Stomach (tissue), 9 donors: ENCODE measurements around the gene CEACAM1. TPM values are rescaled to one million over a fixed set of nuclear protein-coding genes. Genes with fewer than 3 reads are reported as not detected.
"Not testable (repeated sequence)": the region's sequence is repeated elsewhere in the genome, so short reads cannot be mapped to it uniquely, and the experiment has no call there.

Source experiments
- DNase-seq, 2 donors: peaks; one replicate each; pipeline versions ENCODE4 v3.0.0 to v3.0.0-alpha.2; 2013 to 2019
- H3K27ac ChIP-seq, 5 donors: fragments of 200-600 bp in 4 of 5; sonication (generic) in 4 of 5; one replicate each; pipeline ENCODE4 v1.5.1; 2013 to 2019; ENCODE audit warnings: mild to moderate bottlenecking in 1 of 5, moderate library complexity in 1 of 5
- H3K27me3 ChIP-seq, 3 donors: fragments of 200-600 bp; sonication (generic); one replicate each; pipeline ENCODE4 v1.5.1; 2017 to 2019; ENCODE audit warnings: mixed run types in 1 of 3
- H3K36me3 ChIP-seq, 4 donors: fragments of 200-600 bp; sonication (generic); 1 replicate in 3 of 4; 2 replicates in 1 of 4; pipeline ENCODE4 v1.5.1; 2016 to 2019
- H3K4me1 ChIP-seq, 4 donors: fragments of 200-600 bp; sonication (generic); one replicate each; pipeline ENCODE4 v1.5.1; 2016 to 2019
- H3K4me3 ChIP-seq, 4 donors: fragments of 200-600 bp; sonication (generic) in 3 of 4; one replicate each; pipeline ENCODE4 v1.5.1; 2016 to 2019; ENCODE audit warnings: mild to moderate bottlenecking in 1 of 4
- H3K9me3 ChIP-seq, 4 donors: fragments of 200-600 bp; sonication (generic); one replicate each; pipeline ENCODE4 v1.5.1; 2016 to 2019
- CTCF ChIP-seq, 7 experiments: fragments of 450-650 bp in 4 of 7; fragments of 200-600 bp in 3 of 7; sonication (generic) in 3 of 7; IDR thresholded peaks; one replicate each; pipeline ENCODE4 v1.5.1; 2016 to 2019; ENCODE audit warnings: antibody characterized with exemption in 7 of 7, control low read depth in 2 of 7, mild to moderate bottlenecking in 1 of 7
- EP300 ChIP-seq: sonication (generic); formaldehyde crosslinking; IDR thresholded peaks from one replicate; pipeline ENCODE4 v1.6.1; 2017; ENCODE audit warnings: antibody characterized with exemption
- POLR2A ChIP-seq, 4 donors: fragments of 450-650 bp; IDR thresholded peaks; one replicate each; pipeline ENCODE4 v1.6.1; 2016; ENCODE audit warnings: antibody characterized with exemption in 4 of 4, control low read depth in 2 of 4, mild to moderate bottlenecking in 1 of 4, moderate library complexity in 1 of 4
- POLR2AphosphoS5 ChIP-seq, 3 donors: sonication (generic); formaldehyde crosslinking; IDR thresholded peaks; one replicate each; pipeline ENCODE4 v1.6.1; 2016; ENCODE audit warnings: antibody characterized with exemption in 3 of 3
- WGBS, 5 donors: extraction: QIAGEN DNeasy Blood & Tissue Kit in 3 of 5; methylation state at CpG; one replicate each; pipeline versions ENCODE4 v1.1.5 to v1.1.7; 2013 to 2018; 5-methylcytosine and 5-hydroxymethylcytosine counted together
- intact Hi-C: fragments of 100-400 bp; cut with DNase I; formaldehyde crosslinking; loops from one replicate; pipeline ENCODE4 v1.15.1; 2023; ENCODE audit warnings: low total_unique reads
- polyA plus RNA-seq, 3 donors: library from polyadenylated mRNA; stranded (reverse); fragments of 200-250 nt; gene quantifications; one replicate each; pipeline ENCODE4 v1.2.3, GENCODE V29; 2013
- total RNA-seq, 5 donors: library from RNA; depleted of rRNA; stranded (reverse); fragments of >200 nt; gene quantifications; one replicate each; pipeline versions ENCODE4 v1.1.0 to v1.2.3, GENCODE V29; 2014 to 2016
- donor health status: healthy with polysubstance abuse.
- donor health status: Bipolar disorder and iron deficiency.
- donor health status: healthy.

Gene CEACAM1
- total and polyA plus RNA-seq, 8 donors: 0.45 to 99.2 (median 4.1) TPM

GRCh38 chr19:42524943-42525342 lies 3.3 kb downstream of the CEACAM1 start:
- Histone ChIP-seq H3K4me3 (peak overlapping the region in 1 of 4 donors; percentile 42), H3K27me3 (no peaks in the 10 kb centered on the region), H3K4me1 (peaks cover 7 to 41% (median 23%) of the 10 kb centered on the region in 4 donors), H3K36me3 (peaks cover 0 to 39% (median 22%) of the 10 kb centered on the region in 4 donors), H3K9me3 (no peaks in the 10 kb centered on the region), H3K27ac (no peak overlapping the region)
- TF ChIP-seq CTCF (IDR thresholded peaks at IDR 0.05) (no peak), EP300 (no peak), POLR2A (IDR thresholded peaks at IDR 0.05) (no peak), POLR2AphosphoS5 (IDR thresholded peaks at IDR 0.05) (no peak)
- intact Hi-C loops: loop anchor here (10.0 kb wide), 1 partner anchor 70 kb away; no protein-coding TSS in a partner anchor
- 85 to 97% (median 87%) methylated on average over 2 of the region's 2 CpGs for WGBS, 5 donors
- no peak for DNase-seq

GRCh38 chr19:42524250-42524649 lies 4.0 kb downstream of the CEACAM1 start:
- Histone ChIP-seq H3K4me3 (peak overlapping the region in 1 of 4 donors; percentile 22), H3K4me1 (peaks cover 7 to 41% (median 23%) of the 10 kb centered on the region in 4 donors), H3K27ac (no peak overlapping the region), H3K36me3 (peaks cover 0 to 46% (median 26%) of the 10 kb centered on the region in 4 donors), H3K27me3 (no peaks in the 10 kb centered on the region), H3K9me3 (no peaks in the 10 kb centered on the region)
- WGBS, 5 donors: 75 to 98% (median 90%) methylated on average over 5 of the region's 5 CpGs
- TF ChIP-seq POLR2A (IDR thresholded peaks at IDR 0.05) (no peak), CTCF (IDR thresholded peaks at IDR 0.05) (no peak), EP300 (no peak), POLR2AphosphoS5 (IDR thresholded peaks at IDR 0.05) (no peak)
- DNase-seq: no peak
- intact Hi-C loops: loop anchor here (10.0 kb wide), 1 partner anchor 69 kb away; no protein-coding TSS in a partner anchor

- Histone ChIP-seq H3K4me1 (peaks cover 0 to 29% (median 9%) of the 10 kb centered on the region in 4 donors), H3K36me3 (peaks cover 0 to 55% (median 34%) of the 10 kb centered on the region in 4 donors)
- H3K27me3 ChIP-seq, H3K27ac ChIP-seq, DNase-seq, H3K4me3 ChIP-seq, H3K9me3 ChIP-seq: not testable (repeated sequence)
- WGBS, 5 donors: 88 to 92% (median 90%) methylated on average over 12 of the region's 12 CpGs
- intact Hi-C loops: loop anchor here (10.0 kb wide), 1 partner anchor 67 kb away; no protein-coding TSS in a partner anchor
Observed at GRCh38 chr19:42522262-42522661, 6.0 kb downstream of the CEACAM1 start.

GRCh38 chr19:42521346-42522030 lies 6.8 kb downstream of the CEACAM1 start:
- Histone ChIP-seq H3K27me3 (no peaks in the 10 kb centered on the region), H3K9me3 (peaks cover 0 to 5% (median 0%) of the 10 kb centered on the region in 4 donors), H3K4me3 (no peak overlapping the region), H3K36me3 (peaks cover 0 to 55% (median 34%) of the 10 kb centered on the region in 4 donors), H3K27ac (no peak overlapping the region), H3K4me1 (peaks cover 0 to 23% (median 7%) of the 10 kb centered on the region in 4 donors)
- 84 to 92% (median 90%) methylated on average over 4 to 6 of the region's 6 CpGs for WGBS, 5 donors
- intact Hi-C loops: loop anchor here (10.0 kb wide), 1 partner anchor 67 kb away; no protein-coding TSS in a partner anchor
- no peak for DNase-seq
- TF ChIP-seq POLR2AphosphoS5 (IDR thresholded peaks at IDR 0.05): no peak
- no peak for TF ChIP-seq CTCF (IDR thresholded peaks at IDR 0.05)
- no peak for TF ChIP-seq EP300
- TF ChIP-seq POLR2A (IDR thresholded peaks at IDR 0.05): no peak

GRCh38 chr19:42519108-42519507 lies 9.2 kb downstream of the CEACAM1 start:
- H3K27ac ChIP-seq: no peak overlapping the region
- no peak overlapping the region for H3K4me3 ChIP-seq
- intact Hi-C loops: no loop called here
- WGBS, 5 donors: 44 to 76% (median 66%) methylated on average over 2 to 3 of the region's 3 CpGs
- H3K36me3 ChIP-seq: peaks cover 0 to 55% (median 37%) of the 10 kb centered on the region in 4 donors
- H3K27me3 ChIP-seq: no peaks in the 10 kb centered on the region
- peaks cover 0 to 2% (median under 1%) of the 10 kb centered on the region in 4 donors for H3K4me1 ChIP-seq
- no peak for DNase-seq
- TF ChIP-seq POLR2A (IDR thresholded peaks at IDR 0.05) (no peak), CTCF (IDR thresholded peaks at IDR 0.05) (no peak), EP300 (no peak), POLR2AphosphoS5 (IDR thresholded peaks at IDR 0.05) (no peak)
- H3K9me3 ChIP-seq: peaks cover 0 to 5% (median 0%) of the 10 kb centered on the region in 4 donors
